SK-N-SH (cell line): ENCODE results near the gene SOX2. TPM values are rescaled to one million over a fixed set of nuclear protein-coding genes. Genes with fewer than 3 reads are reported as not detected.

Source experiments
- CTCF ChIA-PET: fragments of 300-600, 350-600 bp; formaldehyde crosslinking; extraction: SDS; loops from one replicate; lab custom pipeline; 2021; lab: Yijun Ruan, JAX
- POLR2A ChIA-PET: fragments of 350-600 bp; sonication (Branson Sonifier 250); formaldehyde crosslinking; extraction: SDS; loops from one replicate; lab custom pipeline; 2020; ENCODE audit warnings: antibody characterized with exemption, inconsistent platforms; lab: Yijun Ruan, JAX
- DNase-seq: peaks from one replicate; pipeline ENCODE4 v3.0.0; 2012
- H2AFZ ChIP-seq: fragments of 200-600 bp; sonication (generic); 2 replicates; pipeline ENCODE4 v1.8.1; 2016; ENCODE audit warnings: antibody characterized with exemption, mild to moderate bottlenecking, low read depth
- H3F3A ChIP-seq: fragments of 200-600 bp; sonication (generic); replicated peaks from 2 replicates; pipeline ENCODE3; 2016; ENCODE audit warnings: antibody characterized with exemption, mild to moderate bottlenecking; ENCODE audit not compliant: insufficient read depth
- H3K27ac ChIP-seq, 2 experiments: fragments of 200-500 bp in 1 of 2; fragments of 200-600 bp in 1 of 2; sonication (Bioruptor generic) in 1 of 2; sonication (generic), shearing (Covaris generic) in 1 of 2; 2 replicates each; pipeline versions ENCODE4 v1.5.1 to v1.6.1; 2014 to 2016; ENCODE audit warnings: low read depth in 2 of 2, inconsistent platforms in 1 of 2, low read length in 1 of 2, mild to moderate bottlenecking in 1 of 2, mixed read lengths in 1 of 2
- H3K27me3 ChIP-seq: fragments of 200-600 bp; sonication (generic), shearing (Covaris generic); 2 replicates; pipeline ENCODE4 v1.6.1; 2016; ENCODE audit warnings: mixed run types; ENCODE audit not compliant: insufficient read depth
- H3K36me3 ChIP-seq, 2 experiments: fragments of 200-500 bp in 1 of 2; fragments of 200-600 bp in 1 of 2; sonication (Bioruptor generic) in 1 of 2; sonication (generic) in 1 of 2; replicated peaks in 1 of 2; 2 replicates each; pipeline versions ENCODE3 to v1.5.1; 2014 to 2016; ENCODE audit warnings: low read length in 1 of 2, mild to moderate bottlenecking in 1 of 2; ENCODE audit not compliant: insufficient read depth in 2 of 2, control insufficient read depth in 1 of 2
- H3K4me1 ChIP-seq, 2 experiments: fragments of 200-500 bp in 1 of 2; fragments of 200-600 bp in 1 of 2; sonication (Bioruptor generic) in 1 of 2; sonication (generic), shearing (Covaris generic) in 1 of 2; 2 replicates each; pipeline versions ENCODE4 v1.5.1 to v1.6.1; 2014 to 2016; ENCODE audit warnings: low read depth in 1 of 2, low read length in 1 of 2, mixed run types in 1 of 2; ENCODE audit not compliant: insufficient read depth in 2 of 2, control insufficient read depth in 1 of 2
- H3K4me2 ChIP-seq: fragments of 200-600 bp; sonication (generic), shearing (Covaris generic); 2 replicates; pipeline ENCODE4 v1.6.1; 2017; ENCODE audit warnings: mixed run types
- H3K4me3 ChIP-seq, 2 experiments: fragments of 200-500 bp in 1 of 2; fragments of 200-600 bp in 1 of 2; sonication (Bioruptor generic) in 1 of 2; sonication (generic), shearing (Covaris generic) in 1 of 2; 2 replicates each; pipeline versions ENCODE4 v1.5.1 to v1.8.1; 2014 to 2016; ENCODE audit warnings: low read depth in 2 of 2, inconsistent platforms in 1 of 2, low read length in 1 of 2, mild to moderate bottlenecking in 1 of 2, mixed read lengths in 1 of 2, moderate library complexity in 1 of 2
- H3K79me2 ChIP-seq: fragments of 200-600 bp; sonication (generic); 2 replicates; pipeline ENCODE4 v1.8.1; 2017; ENCODE audit warnings: mild to moderate bottlenecking; ENCODE audit not compliant: insufficient read depth
- H3K9ac ChIP-seq: fragments of 200-600 bp; sonication (generic); 2 replicates; pipeline ENCODE4 v1.6.1; 2017; ENCODE audit warnings: mixed run types
- H3K9me2 ChIP-seq: fragments of 200-600 bp; sonication (generic); 2 replicates; pipeline ENCODE4 v1.6.1; 2017; ENCODE audit warnings: mixed run types
- H3K9me3 ChIP-seq: fragments of 200-600 bp; sonication (generic); 2 replicates; pipeline ENCODE4 v1.6.1; 2017; ENCODE audit warnings: mixed run types, mild to moderate bottlenecking, moderate library complexity
- H4K20me1 ChIP-seq: fragments of 200-600 bp; sonication (generic); 2 replicates; pipeline ENCODE4 v1.6.1; 2017; ENCODE audit warnings: mild to moderate bottlenecking, mixed run types; ENCODE audit not compliant: insufficient read depth
- ELF1 ChIP-seq: IDR thresholded peaks from 2 replicates; pipeline ENCODE4 v1.4.0; 2012
- FOXM1 ChIP-seq: IDR thresholded peaks from 2 replicates; pipeline ENCODE4 v1.4.0; 2012; ENCODE audit warnings: low read depth, mild to moderate bottlenecking
- GABPA ChIP-seq: IDR thresholded peaks from 2 replicates; pipeline ENCODE4 v1.4.0; 2012; ENCODE audit warnings: low read depth, mild to moderate bottlenecking
- GATA2 ChIP-seq: sonication (generic); formaldehyde crosslinking; IDR thresholded peaks from 2 replicates; pipeline ENCODE4 v1.5.0; 2020; ENCODE audit warnings: mild to moderate bottlenecking, missing genetic modification reagents
- MEF2A ChIP-seq: IDR thresholded peaks from 2 replicates; pipeline ENCODE4 v1.4.0; 2012; ENCODE audit warnings: low read depth, borderline replicate concordance
- MXI1 ChIP-seq: IDR thresholded peaks from 2 replicates; pipeline ENCODE4 v1.6.1; 2012; ENCODE audit warnings: mild to moderate bottlenecking, low read depth, low read length, improper control_type of control experiment
- POLR2AphosphoS5 ChIP-seq: IDR thresholded peaks from 2 replicates; pipeline ENCODE4 v1.6.1; 2012; ENCODE audit warnings: low read depth, low read length
- RAD21 ChIP-seq: IDR thresholded peaks from 2 replicates; pipeline ENCODE4 v1.6.1; 2012; ENCODE audit warnings: mild to moderate bottlenecking, low read length
- RFX5 ChIP-seq: IDR thresholded peaks from 2 replicates; pipeline ENCODE4 v1.6.1; 2012; ENCODE audit warnings: mild to moderate bottlenecking, improper control_type of control experiment, low read length
- RXRA ChIP-seq: IDR thresholded peaks from 2 replicates; pipeline ENCODE4 v1.4.0; 2012; ENCODE audit warnings: low read depth, mild to moderate bottlenecking, borderline replicate concordance
- SIN3A ChIP-seq: IDR thresholded peaks from 2 replicates; pipeline ENCODE4 v1.6.1; 2012; ENCODE audit warnings: low read depth, mild to moderate bottlenecking, low read length, moderate library complexity, borderline replicate concordance
- TCF12 ChIP-seq: IDR thresholded peaks from 2 replicates; pipeline ENCODE4 v1.4.0; 2012
- TEAD4 ChIP-seq: IDR thresholded peaks from 2 replicates; pipeline ENCODE4 v1.4.0; 2012; ENCODE audit warnings: mild to moderate bottlenecking, borderline replicate concordance; ENCODE audit not compliant: insufficient read depth
- WGBS: methylation state at CpG from one replicate; pipeline ENCODE4 v1.1.6; 2017; ENCODE audit warnings: low lambda C conversion rate; 5-methylcytosine and 5-hydroxymethylcytosine counted together
- polyA plus RNA-seq, 3 experiments: library from polyadenylated mRNA; depleted of rRNA; stranded (reverse); fragments of >200 nt; gene quantifications; 2 replicates each; pipeline ENCODE4 v1.2.3, GENCODE V29; 2012
- TF ChIP-seq, protein P1 (sequence below): IDR thresholded peaks from 2 replicates; pipeline ENCODE4 v1.4.0; 2012; ENCODE audit warnings: low read depth
- TF ChIP-seq, protein P2 (sequence below): IDR thresholded peaks from 2 replicates; pipeline ENCODE4 v1.4.0; 2012; ENCODE audit warnings: low read depth, borderline replicate concordance
- TF ChIP-seq, protein P3 (sequence below): fragments of 150-350 bp; IDR thresholded peaks from 2 replicates; pipeline ENCODE4 v1.6.1; 2017; ENCODE audit warnings: antibody characterized with exemption, low read length, low read depth, borderline replicate concordance

The SOX2 gene
- polyA plus RNA-seq, 1 of the 3 experiments (the other 2 are of a cell fraction): 0.13 TPM

DNA sequence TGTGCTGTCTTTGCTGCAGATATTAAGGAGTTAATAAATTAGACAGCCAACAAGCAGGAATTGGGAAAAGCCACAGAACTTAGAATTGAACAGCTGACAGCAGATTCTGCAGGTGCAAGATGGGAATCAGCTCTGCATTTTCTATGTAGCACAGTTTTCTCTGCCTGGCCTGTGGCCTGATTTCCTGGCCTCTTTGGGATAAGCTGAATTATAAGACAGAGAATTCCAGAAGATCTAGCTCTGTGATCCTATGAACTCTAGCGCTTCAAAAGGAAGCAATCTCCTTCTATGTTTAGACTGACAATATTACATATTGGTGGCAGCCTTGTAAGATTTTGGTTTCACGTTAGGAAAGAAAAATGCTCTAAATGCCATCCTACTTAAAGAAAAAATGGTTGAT is 24.0 kb upstream of the SOX2 start:
- TF ChIP-seq GABPA (no peak), TEAD4 (no peak), RFX5 (no peak), FOXM1 (no peak)
- TF ChIP-seq, protein P1, sequence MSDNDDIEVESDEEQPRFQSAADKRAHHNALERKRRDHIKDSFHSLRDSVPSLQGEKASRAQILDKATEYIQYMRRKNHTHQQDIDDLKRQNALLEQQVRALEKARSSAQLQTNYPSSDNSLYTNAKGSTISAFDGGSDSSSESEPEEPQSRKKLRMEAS: no peak
- 63% methylated on average over 2 of the region's 2 CpGs for WGBS
- Histone ChIP-seq H3F3A (no peaks in the 10 kb centered on the region), H3K9me2 (no peaks in the 10 kb centered on the region), H3K4me3 (no peak overlapping the region), H3K27ac (no peak overlapping the region), H2AFZ (no peak overlapping the region), H3K36me3 (no peaks in the 10 kb centered on the region), H3K9ac (no peak overlapping the region), H3K9me3 (no peaks in the 10 kb centered on the region), H3K4me1 (no peaks in the 10 kb centered on the region; a peak in 1 of 4 replicates), H3K79me2 (no peaks in the 10 kb centered on the region), H3K4me2 (no peak overlapping the region), H3K27me3 (no peaks in the 10 kb centered on the region), H4K20me1 (no peaks in the 10 kb centered on the region)
- ChIA-PET CTCF (interaction anchor here (0.8 to 5.1 kb wide), 2 partner anchors 13 to 961 kb away, joined by 3 to 35 read pairs; no protein-coding TSS in a partner anchor), POLR2A (no interaction called here)
- DNase-seq: no peak

DNA sequence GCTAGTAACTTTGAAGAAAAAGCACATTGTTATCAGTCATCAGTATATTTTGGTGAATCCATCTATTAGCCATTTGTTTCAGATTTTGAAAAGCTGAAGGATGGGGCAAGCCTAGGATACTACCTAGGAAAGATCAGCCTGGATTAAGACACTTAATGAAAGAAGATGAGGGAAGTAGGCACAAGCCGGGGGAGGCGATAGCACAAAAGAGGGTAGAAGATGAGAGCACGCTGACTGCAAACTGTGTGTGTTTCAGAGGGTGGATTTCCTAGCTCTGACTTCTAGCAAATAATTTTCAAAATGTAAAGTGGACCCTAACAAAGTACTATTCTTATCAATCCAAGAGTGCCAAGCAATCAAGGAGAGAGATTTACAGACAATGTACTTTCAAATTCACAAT is 22.2 kb upstream of the SOX2 start:
- H3K4me3 ChIP-seq: no peak overlapping the region
- no peaks in the 10 kb centered on the region for H3K79me2 ChIP-seq
- no peaks in the 10 kb centered on the region for H3K27me3 ChIP-seq
- H3K4me1 ChIP-seq: no peaks in the 10 kb centered on the region; a peak in 1 of 4 replicates
- DNase-seq: no peak
- WGBS: 90% methylated on average over 3 of the region's 3 CpGs
- H3K9ac ChIP-seq: no peak overlapping the region
- H3F3A ChIP-seq: no peaks in the 10 kb centered on the region
- no peak overlapping the region for H3K27ac ChIP-seq
- ChIA-PET POLR2A (no interaction called here), CTCF (interaction anchor here (1.1 to 5.1 kb wide), 2 partner anchors 12 to 24 kb away, joined by 3 to 35 read pairs; no protein-coding TSS in a partner anchor)
- no peak overlapping the region for H3K4me2 ChIP-seq
- TF ChIP-seq RAD21: no peak
- no peak for TF ChIP-seq RXRA
- no peaks in the 10 kb centered on the region for H4K20me1 ChIP-seq
- H3K9me3 ChIP-seq: no peaks in the 10 kb centered on the region
- H2AFZ ChIP-seq: no peak overlapping the region
- H3K36me3 ChIP-seq: no peaks in the 10 kb centered on the region
- no peaks in the 10 kb centered on the region for H3K9me2 ChIP-seq

DNA sequence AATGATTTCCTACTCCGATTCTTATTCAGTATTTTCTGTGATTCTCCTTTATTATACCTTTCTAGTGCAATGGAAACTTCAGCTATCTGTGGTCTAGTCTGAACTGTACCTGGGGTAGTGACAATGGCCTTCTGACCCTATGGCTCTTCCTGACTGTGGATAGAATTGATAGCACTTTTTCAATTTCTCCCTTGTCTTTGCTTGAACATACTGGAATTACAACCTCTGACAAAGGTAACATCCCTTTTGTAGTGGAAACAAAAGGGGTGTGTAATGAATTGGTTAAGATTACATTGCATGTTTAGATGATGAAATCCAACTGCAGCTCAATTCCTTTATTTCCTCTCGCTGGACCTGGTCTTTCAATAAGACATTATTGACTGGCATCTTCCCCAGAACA is 21.0 kb upstream of the SOX2 start:
- Histone ChIP-seq H3K9ac (no peak overlapping the region), H3K9me3 (no peaks in the 10 kb centered on the region), H3F3A (no peaks in the 10 kb centered on the region), H3K9me2 (no peaks in the 10 kb centered on the region), H3K4me2 (no peak overlapping the region), H3K27ac (no peak overlapping the region), H3K36me3 (no peaks in the 10 kb centered on the region), H3K4me3 (no peak overlapping the region), H3K4me1 (no peaks in the 10 kb centered on the region; a peak in 1 of 4 replicates), H3K27me3 (no peaks in the 10 kb centered on the region), H4K20me1 (no peaks in the 10 kb centered on the region), H3K79me2 (no peaks in the 10 kb centered on the region), H2AFZ (no peak overlapping the region)
- CTCF ChIA-PET: interaction anchor here (5.1 kb wide), 1 partner anchor 10 kb away, joined by 35 read pairs; no protein-coding TSS in a partner anchor
- POLR2A ChIA-PET: no interaction called here
- 50% methylated on average over 2 of the region's 2 CpGs for WGBS
- no peak for TF ChIP-seq SIN3A
- no peak for TF ChIP-seq POLR2AphosphoS5
- TF ChIP-seq TCF12: no peak
- no peak for TF ChIP-seq MEF2A
- TF ChIP-seq, protein P2, sequence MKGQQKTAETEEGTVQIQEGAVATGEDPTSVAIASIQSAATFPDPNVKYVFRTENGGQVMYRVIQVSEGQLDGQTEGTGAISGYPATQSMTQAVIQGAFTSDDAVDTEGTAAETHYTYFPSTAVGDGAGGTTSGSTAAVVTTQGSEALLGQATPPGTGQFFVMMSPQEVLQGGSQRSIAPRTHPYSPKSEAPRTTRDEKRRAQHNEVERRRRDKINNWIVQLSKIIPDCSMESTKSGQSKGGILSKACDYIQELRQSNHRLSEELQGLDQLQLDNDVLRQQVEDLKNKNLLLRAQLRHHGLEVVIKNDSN: no peak
- TF ChIP-seq GATA2 (CRISPR knock-in tag): no peak
- no peak for TF ChIP-seq GABPA
- TF ChIP-seq ELF1: no peak
- no peak for TF ChIP-seq MXI1
- TF ChIP-seq, protein P3, sequence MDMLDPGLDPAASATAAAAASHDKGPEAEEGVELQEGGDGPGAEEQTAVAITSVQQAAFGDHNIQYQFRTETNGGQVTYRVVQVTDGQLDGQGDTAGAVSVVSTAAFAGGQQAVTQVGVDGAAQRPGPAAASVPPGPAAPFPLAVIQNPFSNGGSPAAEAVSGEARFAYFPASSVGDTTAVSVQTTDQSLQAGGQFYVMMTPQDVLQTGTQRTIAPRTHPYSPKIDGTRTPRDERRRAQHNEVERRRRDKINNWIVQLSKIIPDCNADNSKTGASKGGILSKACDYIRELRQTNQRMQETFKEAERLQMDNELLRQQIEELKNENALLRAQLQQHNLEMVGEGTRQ: no peak
- no peak for DNase-seq
